Neutrophil (primary cell): ENCODE data around the gene PRSS33.

Experiments
- H3K27ac ChIP-seq: fragments of 200-600 bp; sonication (generic); 2 replicates; pipeline ENCODE4 v1.5.1; 2016; ENCODE audit warnings: mild to moderate bottlenecking, moderate library complexity
- H3K27me3 ChIP-seq: fragments of 200-600 bp; sonication (generic); 2 replicates; pipeline ENCODE4 v1.6.0; 2016; ENCODE audit warnings: mild to moderate bottlenecking
- H3K36me3 ChIP-seq: fragments of 200-600 bp; sonication (generic); 2 replicates; pipeline ENCODE4 v1.5.1; 2017
- H3K4me1 ChIP-seq, 2 experiments: fragments of 200-600 bp in 1 of 2; sonication (generic) in 1 of 2; 1 replicate in 1 of 2; 2 replicates in 1 of 2; pipeline versions ENCODE4 v1.5.1 to v1.6.1; 2013 to 2016; ENCODE audit warnings: low read depth in 1 of 2, low read length in 1 of 2, mild to moderate bottlenecking in 1 of 2, moderate library complexity in 1 of 2; ENCODE audit not compliant: control insufficient read depth in 1 of 2, insufficient read depth in 1 of 2
- H3K4me3 ChIP-seq, 2 experiments: fragments of 200-600 bp in 1 of 2; sonication (generic) in 1 of 2; 1 replicate in 1 of 2; 2 replicates in 1 of 2; pipeline ENCODE4 v1.5.1; 2013 to 2016; ENCODE audit warnings: low read depth in 1 of 2, low read length in 1 of 2, mild to moderate bottlenecking in 1 of 2, moderate library complexity in 1 of 2
- H3K9me3 ChIP-seq: fragments of 200-600 bp; sonication (generic); 2 replicates; pipeline ENCODE4 v1.5.1; 2016
- CTCF ChIP-seq: fragments of 200-600 bp; sonication (generic); IDR thresholded peaks from 2 replicates; pipeline ENCODE4 v1.5.1; 2016; ENCODE audit warnings: antibody characterized with exemption

PRSS33 gene

GRCh38 chr16:2741168-2741567 lies 46.2 kb downstream of the PRSS33 start:
- no peaks in the 10 kb centered on the region for H3K36me3 ChIP-seq
- no peaks in the 10 kb centered on the region for H3K4me1 ChIP-seq
- no peak for TF ChIP-seq CTCF

GRCh38 chr16:2740476-2740875 lies 46.9 kb downstream of the PRSS33 start:
- Histone ChIP-seq H3K27me3 (no peaks in the 10 kb centered on the region), H3K27ac (no peak overlapping the region), H3K4me3 (no peak overlapping the region)

More at GRCh38 chr16:2741168-2741567, 46.2 kb downstream of the PRSS33 start:
- H3K9me3 ChIP-seq, result no peaks in the 10 kb centered on the region
- no peak overlapping the region for H3K27ac ChIP-seq
- no peaks in the 10 kb centered on the region for H3K27me3 ChIP-seq
- H3K4me3 ChIP-seq, result no peak overlapping the region

GRCh38 chr16:2739625-2740430 lies 47.5 kb downstream of the PRSS33 start:
- Histone ChIP-seq H3K4me1 (no peaks in the 10 kb centered on the region), H3K36me3 (no peaks in the 10 kb centered on the region), H3K27me3 (no peaks in the 10 kb centered on the region), H3K4me3 (no peak overlapping the region), H3K27ac (no peak overlapping the region), H3K9me3 (no peaks in the 10 kb centered on the region)
- no peak for TF ChIP-seq CTCF

More at GRCh38 chr16:2740476-2740875, 46.9 kb downstream of the PRSS33 start:
- no peak for TF ChIP-seq CTCF
- Histone ChIP-seq H3K4me1 (no peaks in the 10 kb centered on the region), H3K9me3 (no peaks in the 10 kb centered on the region), H3K36me3 (no peaks in the 10 kb centered on the region)

- Histone ChIP-seq H3K4me3 (no peak overlapping the region), H3K27me3 (no peaks in the 10 kb centered on the region), H3K27ac (no peak overlapping the region), H3K4me1 (no peaks in the 10 kb centered on the region), H3K36me3 (no peaks in the 10 kb centered on the region), H3K9me3 (no peaks in the 10 kb centered on the region)
- TF ChIP-seq CTCF, result no peak
Measured at GRCh38 chr16:2738615-2739014, 48.7 kb downstream of the PRSS33 start.

GRCh38 chr16:2737895-2738418 lies 49.4 kb downstream of the PRSS33 start:
- no peak overlapping the region for H3K4me3 ChIP-seq
- no peaks in the 10 kb centered on the region for H3K36me3 ChIP-seq
- no peak overlapping the region for H3K27ac ChIP-seq
- H3K27me3 ChIP-seq, result no peaks in the 10 kb centered on the region
- no peaks in the 10 kb centered on the region for H3K4me1 ChIP-seq
- H3K9me3 ChIP-seq, result no peaks in the 10 kb centered on the region
- no peak for TF ChIP-seq CTCF
